Endodermal cell (in vitro differentiated cells): ENCODE results near the gene EVL. TPM values are rescaled to one million over a fixed set of nuclear protein-coding genes. Genes with fewer than 3 reads are reported as not detected.

Experiments used
- DNase-seq: peaks from one replicate; pipeline ENCODE4 v3.0.0-alpha.2; 2017
- H3K27ac ChIP-seq: 2 replicates; pipeline ENCODE4 v1.5.1; 2013; ENCODE audit warnings: mild to moderate bottlenecking, low read depth, low read length, moderate library complexity
- H3K27me3 ChIP-seq: 2 replicates; pipeline ENCODE4 v1.6.1; 2013; ENCODE audit warnings: mild to moderate bottlenecking, low read length, moderate library complexity; ENCODE audit not compliant: insufficient read depth, control insufficient read depth, poor library complexity, severe bottlenecking
- H3K36me3 ChIP-seq: 2 replicates; pipeline ENCODE4 v1.7.0; 2013; ENCODE audit warnings: mild to moderate bottlenecking, low read length, moderate library complexity; ENCODE audit not compliant: control insufficient read depth, insufficient read depth
- H3K4me1 ChIP-seq: one replicate; pipeline ENCODE4 v1.7.0; 2013; ENCODE audit warnings: low read length; ENCODE audit not compliant: control insufficient read depth, insufficient read depth
- H3K4me3 ChIP-seq: 2 replicates; pipeline ENCODE4 v1.5.1; 2013; ENCODE audit warnings: mild to moderate bottlenecking, low read length, moderate library complexity
- H3K9ac ChIP-seq: 2 replicates; pipeline ENCODE4 v1.6.1; 2013; ENCODE audit warnings: mild to moderate bottlenecking, low read length, moderate library complexity; ENCODE audit not compliant: poor library complexity, severe bottlenecking; ENCODE audit errors: extremely low read depth
- H3K9me3 ChIP-seq: 2 replicates; pipeline ENCODE4 v1.6.1; 2013; ENCODE audit warnings: mild to moderate bottlenecking, low read length, moderate library complexity; ENCODE audit not compliant: control insufficient read depth
- H3K27ac Mint-ChIP-seq: 2 replicates; pipeline ENCODE4 v1.8.0; 2020; ENCODE audit warnings: mixed read lengths
- H3K27me3 Mint-ChIP-seq: 2 replicates; pipeline ENCODE4 v1.8.0; 2021; ENCODE audit warnings: mild to moderate bottlenecking, mixed read lengths; ENCODE audit not compliant: insufficient read depth
- H3K36me3 Mint-ChIP-seq: 2 replicates; pipeline ENCODE4 v1.8.0; 2020; ENCODE audit warnings: low read depth, mixed read lengths
- H3K4me1 Mint-ChIP-seq: 2 replicates; pipeline ENCODE4 v1.8.0; 2020; ENCODE audit warnings: mixed read lengths
- H3K4me3 Mint-ChIP-seq: 2 replicates; pipeline ENCODE4 v1.8.0; 2020; ENCODE audit warnings: mild to moderate bottlenecking, moderate library complexity, mixed read lengths
- H3K9me3 Mint-ChIP-seq: 2 replicates; pipeline ENCODE4 v1.8.0; 2020; ENCODE audit warnings: mild to moderate bottlenecking, mixed read lengths
- CTCF ChIP-seq: fragments of 200-600 bp; sonication (generic); conservative IDR thresholded peaks from 2 replicates; pipeline ENCODE4 v1.5.0; 2021; ENCODE audit warnings: antibody characterized with exemption, mild to moderate bottlenecking
- WGBS, 2 experiments: methylation state at CpG; one replicate each; pipeline versions ENCODE4 v1.1.5 to v1.1.7; 2013; ENCODE audit warnings: missing lambda C conversion rate in 2 of 2, mixed read lengths in 1 of 2; ENCODE audit not compliant: insufficient coverage in 1 of 2, insufficient read length in 1 of 2; 5-methylcytosine and 5-hydroxymethylcytosine counted together
- total RNA-seq, 2 donors: library from RNA; stranded (reverse); fragmentation: NEBNext Ultra II Directional in 1 of 2; extraction: Animal tissue kit (Norgen Biotek cat#: 25700) in 1 of 2; gene quantifications; 2 replicates in 1 of 2; 3 replicates in 1 of 2; pipeline ENCODE4 v1.2.1, GENCODE V29; 2021

EVL gene
- total RNA-seq, 2 donors from 2014 or later, result 61.1 to 71.3 TPM

GRCh38 chr14:100144645-100144995, 79.4 kb downstream of the EVL start:
- H3K36me3 ChIP-seq, result peaks cover 3% of the 10 kb centered on the region
- H3K27ac ChIP-seq, result no peak overlapping the region
- no peaks in the 10 kb centered on the region for H3K27me3 ChIP-seq
- no peak overlapping the region for H3K4me3 Mint-ChIP-seq
- no peaks in the 10 kb centered on the region for H3K27me3 Mint-ChIP-seq
- no peak for DNase-seq
- TF ChIP-seq CTCF, result no peak
- no peak overlapping the region for H3K9ac ChIP-seq
- H3K4me3 ChIP-seq, result no peak overlapping the region
- no peaks in the 10 kb centered on the region for H3K36me3 Mint-ChIP-seq
- no peaks in the 10 kb centered on the region for H3K9me3 ChIP-seq
- no peaks in the 10 kb centered on the region for H3K9me3 Mint-ChIP-seq
- WGBS, 2 experiments, result 77 to 88% methylated on average over 4 of the region's 4 CpGs
- H3K4me1 Mint-ChIP-seq, result peaks cover 8% of the 10 kb centered on the region
- H3K4me1 ChIP-seq, result peaks cover 5% of the 10 kb centered on the region
- no peak overlapping the region for H3K27ac Mint-ChIP-seq

- no peaks in the 10 kb centered on the region for H3K9me3 ChIP-seq
- no peak overlapping the region for H3K27ac ChIP-seq
- H3K4me3 Mint-ChIP-seq, result no peak overlapping the region
- no peak overlapping the region for H3K27ac Mint-ChIP-seq
- no peaks in the 10 kb centered on the region for H3K36me3 Mint-ChIP-seq
- 90 to 93% methylated on average over 12 to 18 of the region's 18 CpGs for WGBS, 2 experiments
- no peaks in the 10 kb centered on the region for H3K27me3 ChIP-seq
- H3K9me3 Mint-ChIP-seq, result no peaks in the 10 kb centered on the region
- H3K9ac ChIP-seq, result no peak overlapping the region
- peaks cover 3% of the 10 kb centered on the region for H3K36me3 ChIP-seq
- H3K4me1 Mint-ChIP-seq, result peaks cover 8% of the 10 kb centered on the region
- no peak overlapping the region for H3K4me3 ChIP-seq
- H3K27me3 Mint-ChIP-seq, result no peaks in the 10 kb centered on the region
- no peak for DNase-seq
- no peak for TF ChIP-seq CTCF
- peaks cover 5% of the 10 kb centered on the region for H3K4me1 ChIP-seq
Measured at GRCh38 chr14:100144996-100145646, 79.9 kb downstream of the EVL start.

- Mint-ChIP-seq H3K4me1 (peaks cover 2% of the 10 kb centered on the region), H3K9me3 (no peaks in the 10 kb centered on the region), H3K36me3 (no peaks in the 10 kb centered on the region), H3K4me3 (no peak overlapping the region), H3K27ac (no peak overlapping the region), H3K27me3 (no peaks in the 10 kb centered on the region)
- peaks cover 3% of the 10 kb centered on the region for H3K4me1 ChIP-seq
- peaks cover 3% of the 10 kb centered on the region for H3K36me3 ChIP-seq
- TF ChIP-seq CTCF, result no peak
- no peaks in the 10 kb centered on the region for H3K27me3 ChIP-seq
- H3K4me3 ChIP-seq, result no peak overlapping the region
- peak overlapping the region; percentile 44 for H3K27ac ChIP-seq
- H3K9ac ChIP-seq, result no peak overlapping the region
- no peaks in the 10 kb centered on the region for H3K9me3 ChIP-seq
- 94 to 98% methylated on average over 15 to 27 of the region's 27 CpGs for WGBS, 2 experiments
- DNase-seq, result no peak
Measured at GRCh38 chr14:100145682-100146464, 80.7 kb downstream of the EVL start.
